HG03280 (cell line): Measurements from ENCODE around the gene SNRPA1.
A peak's percentile ranks its signal among the peaks of the same experiment; 100 is the strongest.

ENCODE experiments used
- ATAC-seq: cut with Tn5 transposase; IDR thresholded peaks from one replicate; pipeline ENCODE4 v1.9.1; 2021; ENCODE audit warnings: mild to moderate bottlenecking, moderate library complexity; ENCODE audit not compliant: unreplicated experiment

SNRPA1 gene

DNA sequence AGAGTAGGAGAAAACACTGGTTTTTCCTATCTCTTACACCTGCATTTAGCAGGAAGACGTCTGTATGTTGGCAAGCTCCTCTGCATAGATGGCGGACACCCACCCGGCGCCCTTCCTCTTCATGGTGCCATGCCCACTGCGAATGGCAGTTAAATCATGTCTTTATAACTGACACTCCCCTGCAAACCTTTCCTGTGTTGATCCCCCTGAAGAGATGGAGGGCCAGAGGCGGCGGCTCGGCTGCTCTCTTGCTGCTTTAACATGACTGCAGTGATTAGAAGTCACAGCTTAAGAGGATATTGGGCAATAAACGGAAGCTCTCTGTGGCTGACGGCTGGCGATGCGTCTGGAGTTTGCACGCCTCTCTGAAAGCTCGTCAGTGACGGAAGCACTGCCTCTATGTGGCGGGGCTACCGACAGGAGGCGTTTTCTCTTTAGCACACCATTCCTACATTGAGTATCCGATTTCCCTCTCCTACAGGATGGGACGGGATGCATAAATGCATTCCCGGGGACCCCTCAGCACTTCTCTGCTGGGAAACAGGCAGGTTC, 25.5 kb upstream of the SNRPA1 start:
- ATAC-seq: peak; percentile 78

DNA sequence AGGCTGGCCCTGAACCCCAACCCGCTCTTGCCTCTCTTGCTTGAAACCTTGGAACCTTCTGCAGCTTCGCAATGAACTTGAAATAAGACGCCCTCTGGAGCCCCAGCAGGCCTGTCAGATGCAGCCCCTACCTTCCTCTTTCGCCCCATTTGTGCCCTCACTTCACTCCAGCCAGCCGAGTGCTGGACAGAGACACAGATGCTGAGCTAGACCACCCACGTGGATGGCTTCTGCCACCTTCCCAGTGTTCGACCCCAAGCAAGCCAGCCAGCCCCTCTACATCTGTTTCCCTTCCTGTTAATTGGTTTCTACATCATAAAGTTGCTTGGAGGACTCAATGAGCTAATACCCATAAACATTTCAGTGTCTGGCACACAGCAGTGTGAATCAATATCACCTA, 23.8 kb upstream of the SNRPA1 start:
- ATAC-seq: no peak

DNA sequence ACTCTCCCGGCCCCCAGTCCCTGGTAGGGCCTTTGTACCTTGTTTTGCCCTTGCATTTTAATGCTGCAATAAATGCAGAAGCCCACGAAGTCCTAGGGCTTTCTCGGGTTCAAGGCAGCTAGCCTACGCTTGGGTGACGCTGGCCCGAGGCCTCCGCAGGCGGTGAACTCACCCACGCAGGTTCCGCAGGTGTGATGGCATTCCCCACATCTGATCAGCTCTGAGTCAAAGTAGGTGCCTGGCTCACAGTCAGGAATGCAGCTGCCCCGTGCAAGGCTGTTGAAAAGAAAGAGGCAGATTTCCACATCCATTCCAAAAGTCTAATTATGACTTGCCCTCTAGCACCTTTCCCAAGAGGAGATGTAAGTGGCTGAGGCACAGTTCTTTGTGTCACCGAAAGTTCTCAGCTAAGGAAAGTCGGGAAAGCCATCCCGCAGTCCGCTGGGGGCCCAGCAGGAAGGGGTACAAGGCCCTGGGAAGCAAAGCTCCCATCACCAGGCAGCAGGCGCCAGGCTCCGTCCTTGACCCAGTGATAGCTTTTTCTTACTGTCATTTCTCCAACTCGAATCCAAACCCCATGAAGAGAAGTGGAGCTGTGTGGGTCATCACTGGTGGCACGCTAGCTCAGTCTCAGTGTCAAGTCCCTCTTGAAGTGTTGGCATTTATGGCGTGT, 23.2 kb upstream of the SNRPA1 start:
- ATAC-seq: no peak

DNA sequence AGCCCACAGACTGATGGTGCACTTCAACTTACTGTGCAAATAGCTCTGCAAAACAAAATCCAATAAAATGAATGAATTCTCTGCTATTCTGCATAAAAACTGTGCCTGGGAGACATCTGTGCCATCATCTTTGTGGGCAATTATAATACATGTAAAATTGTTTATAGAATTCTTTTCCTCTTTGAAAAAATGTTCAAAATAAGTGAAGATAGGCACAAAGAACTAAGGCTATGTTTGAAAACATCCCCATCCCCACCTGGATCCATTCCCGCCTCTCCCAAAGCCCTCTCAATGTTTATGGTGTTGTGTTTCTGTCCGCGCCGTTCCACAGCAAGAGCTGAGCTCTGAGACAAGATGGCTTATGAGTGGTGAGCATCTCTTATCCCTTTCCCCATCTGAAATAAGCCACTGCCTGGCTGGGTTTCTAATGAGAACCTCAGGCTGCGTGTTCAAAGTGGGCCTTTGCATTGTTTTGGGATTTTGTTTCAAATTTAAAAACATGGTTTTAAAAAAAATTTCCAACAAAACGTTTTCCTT, 22.4 kb upstream of the SNRPA1 start:
- no peak for ATAC-seq

DNA sequence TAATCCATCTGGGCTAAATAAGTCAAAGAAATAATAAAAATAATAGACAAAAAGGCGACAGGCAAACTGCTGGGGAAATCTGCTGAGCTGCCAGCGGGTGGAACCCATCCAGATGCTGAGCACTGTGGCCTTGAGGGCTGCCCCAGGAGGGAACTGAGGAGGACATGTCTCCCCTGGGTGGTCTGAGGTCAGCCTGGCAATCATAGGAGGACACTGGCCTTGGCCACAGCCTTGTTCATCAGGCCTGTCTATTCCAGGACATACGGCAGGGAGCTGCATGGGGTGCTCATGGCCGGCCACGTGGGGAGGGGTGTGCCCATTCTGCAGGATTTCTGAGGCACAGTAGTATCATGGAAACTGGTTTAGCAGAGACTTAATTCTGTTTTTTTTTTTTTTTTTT, 21.5 kb upstream of the SNRPA1 start:
- ATAC-seq: no peak

DNA sequence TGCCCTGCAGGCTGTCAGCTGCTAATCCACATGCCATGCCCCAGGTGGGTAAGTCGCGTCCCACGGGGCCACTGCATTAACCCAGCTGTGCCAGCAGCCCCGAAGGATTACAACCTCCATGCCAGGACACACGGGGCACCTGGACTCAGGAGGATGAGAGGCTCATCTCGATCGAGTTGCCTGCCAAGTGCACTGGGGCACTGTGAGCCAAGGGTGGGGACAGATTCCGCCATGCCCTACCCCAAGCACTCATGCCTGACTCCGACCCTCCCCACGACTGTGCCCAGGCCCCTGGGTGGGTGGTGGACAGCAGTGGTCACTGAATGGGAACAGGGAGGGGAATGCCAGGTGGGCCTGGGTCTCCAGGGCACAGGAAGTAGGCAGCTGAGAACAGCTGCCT, 20.7 kb upstream of the SNRPA1 start:
- no peak for ATAC-seq

DNA sequence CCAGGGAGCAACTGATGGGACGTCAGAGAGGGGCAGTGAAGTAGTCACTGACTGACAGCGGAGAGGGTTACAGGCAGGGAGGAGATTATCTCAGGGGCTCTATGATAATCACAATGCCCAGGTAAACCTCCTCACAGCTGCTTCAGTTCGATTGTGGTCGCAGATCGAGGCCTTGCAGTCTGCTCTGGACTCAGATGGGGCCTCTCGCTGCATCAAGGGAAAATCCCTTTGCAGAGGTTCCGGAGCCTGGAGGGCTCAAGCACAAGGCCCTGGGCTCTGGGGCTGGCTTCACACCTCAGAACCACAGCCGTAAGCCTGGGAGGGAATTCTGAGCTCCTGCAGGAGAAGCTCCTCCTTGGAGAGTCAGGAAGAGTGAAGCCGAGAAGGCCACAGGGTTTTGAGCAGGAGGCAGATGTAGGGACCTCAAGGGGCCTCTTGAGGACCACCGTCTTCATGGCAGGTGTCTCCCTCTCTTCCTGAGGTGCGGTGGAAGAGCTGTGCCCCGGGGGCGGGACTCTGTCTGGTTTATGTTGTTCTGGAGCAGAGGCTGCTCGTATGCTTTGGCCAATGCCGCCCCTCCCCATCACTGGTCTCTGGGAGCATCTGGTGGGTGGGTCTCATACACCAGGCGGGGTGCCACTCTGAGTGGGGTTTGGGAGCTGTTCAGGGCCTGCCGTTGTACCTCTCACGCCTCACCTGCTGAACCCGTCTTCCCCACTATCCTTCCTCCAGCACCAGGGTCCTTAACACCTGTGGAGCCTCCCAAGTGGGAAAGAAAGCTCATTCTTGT, 19.5 kb upstream of the SNRPA1 start:
- no peak for ATAC-seq

DNA sequence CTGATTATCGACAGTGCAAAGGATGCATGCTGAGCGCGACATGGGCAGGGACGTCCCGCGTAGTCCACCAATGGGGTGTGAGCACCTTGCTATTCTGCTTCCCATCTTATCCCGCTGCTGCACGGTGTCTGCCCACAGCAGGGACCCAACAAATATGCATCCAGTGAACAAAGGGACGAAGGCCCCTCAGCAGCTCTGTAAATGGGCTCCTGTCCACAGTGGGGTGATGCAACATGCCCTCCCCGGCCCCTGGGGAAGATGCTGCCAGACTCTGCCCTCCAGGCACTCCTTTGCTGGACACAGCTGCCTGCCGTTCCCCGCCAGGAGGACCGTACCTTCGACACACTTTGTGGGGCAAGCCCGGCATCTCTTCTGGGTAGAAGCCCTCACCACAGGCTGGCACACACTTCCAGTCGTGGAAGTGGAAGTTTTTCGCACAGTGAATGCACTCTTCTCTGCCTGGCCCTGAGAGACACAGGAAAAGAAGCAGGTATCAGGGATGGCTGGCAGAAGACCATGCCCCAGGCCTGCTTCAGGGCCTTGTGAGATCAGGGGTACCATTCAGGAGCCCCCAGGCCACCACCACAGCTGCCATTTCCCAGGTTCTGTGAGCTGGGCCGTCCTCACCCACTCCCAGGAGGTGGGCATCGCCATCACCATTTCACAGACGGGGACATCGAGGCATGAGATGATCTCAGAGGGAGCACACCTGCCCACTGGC, 18.2 kb upstream of the SNRPA1 start:
- no peak for ATAC-seq

DNA sequence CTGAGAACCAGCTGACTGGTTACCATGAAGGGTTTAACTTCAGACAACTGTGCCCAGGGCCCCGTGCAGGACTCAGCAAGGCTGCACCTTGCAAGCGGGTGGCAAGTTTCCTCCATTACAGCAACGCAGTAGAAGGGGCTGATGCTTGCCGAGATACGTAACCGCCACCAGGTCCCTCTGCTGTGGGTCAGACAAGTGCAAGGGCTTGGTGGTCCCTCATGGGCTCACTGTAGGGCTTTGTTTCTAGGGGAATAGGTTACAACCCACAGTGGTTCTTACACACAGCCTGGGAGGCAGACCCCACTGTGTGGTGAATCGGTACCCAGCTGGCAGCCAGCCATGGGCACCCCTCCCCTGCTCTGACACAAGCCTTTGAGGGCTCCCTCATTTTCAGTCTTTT, 15.5 kb upstream of the SNRPA1 start:
- ATAC-seq: no peak

DNA sequence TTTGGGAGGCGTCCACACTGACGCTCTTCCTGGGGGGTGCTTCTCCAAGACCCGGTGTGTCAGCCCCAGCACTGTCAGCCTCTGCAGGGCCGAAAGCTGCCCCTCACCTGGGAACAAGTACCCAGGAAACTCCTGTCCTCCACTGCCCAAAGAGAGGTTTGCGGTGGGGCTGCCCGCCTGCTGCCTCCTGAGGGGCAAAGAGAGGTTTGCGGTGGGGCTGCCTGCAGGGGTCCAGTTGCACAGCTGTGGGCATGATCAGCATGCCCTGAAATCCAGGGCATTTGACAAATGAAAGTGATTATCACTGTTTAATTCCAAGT, 15.1 kb upstream of the SNRPA1 start:
- no peak for ATAC-seq

DNA sequence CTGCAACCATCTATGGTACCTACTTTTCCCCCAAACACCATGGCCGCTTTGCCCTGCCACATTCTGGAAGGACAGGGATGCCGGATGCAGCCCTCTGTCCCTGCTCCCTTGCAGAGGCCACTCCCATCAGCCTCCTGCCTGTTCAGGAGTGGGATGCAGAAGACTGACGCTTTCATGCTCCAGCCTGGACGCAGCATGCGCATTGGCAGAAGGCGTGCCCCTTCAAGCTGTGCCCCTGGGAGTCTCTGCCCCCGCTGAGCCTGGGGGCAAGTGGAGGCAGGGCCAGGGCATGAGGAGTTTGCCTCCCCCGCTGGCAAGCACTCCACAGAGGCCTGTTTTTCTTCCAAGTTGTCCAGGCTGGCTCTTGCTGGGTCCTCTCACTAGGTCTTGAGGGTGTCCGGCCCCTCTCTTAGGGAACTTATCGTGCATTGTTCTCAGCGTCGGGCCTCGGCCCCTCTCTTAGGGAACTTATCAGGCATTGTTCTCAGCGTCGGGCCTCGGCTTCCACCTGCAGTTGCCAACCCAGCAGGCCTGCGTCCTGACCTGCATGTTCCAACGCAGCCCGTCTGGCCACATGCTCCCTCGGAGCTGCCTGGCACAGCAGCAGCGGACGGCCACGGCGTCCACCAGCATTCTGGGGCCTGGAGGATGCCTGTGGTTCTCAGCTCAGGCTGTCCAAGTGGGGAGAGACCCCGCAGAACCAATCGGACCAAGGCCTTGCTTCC, 14.6 kb upstream of the SNRPA1 start:
- no peak for ATAC-seq

DNA sequence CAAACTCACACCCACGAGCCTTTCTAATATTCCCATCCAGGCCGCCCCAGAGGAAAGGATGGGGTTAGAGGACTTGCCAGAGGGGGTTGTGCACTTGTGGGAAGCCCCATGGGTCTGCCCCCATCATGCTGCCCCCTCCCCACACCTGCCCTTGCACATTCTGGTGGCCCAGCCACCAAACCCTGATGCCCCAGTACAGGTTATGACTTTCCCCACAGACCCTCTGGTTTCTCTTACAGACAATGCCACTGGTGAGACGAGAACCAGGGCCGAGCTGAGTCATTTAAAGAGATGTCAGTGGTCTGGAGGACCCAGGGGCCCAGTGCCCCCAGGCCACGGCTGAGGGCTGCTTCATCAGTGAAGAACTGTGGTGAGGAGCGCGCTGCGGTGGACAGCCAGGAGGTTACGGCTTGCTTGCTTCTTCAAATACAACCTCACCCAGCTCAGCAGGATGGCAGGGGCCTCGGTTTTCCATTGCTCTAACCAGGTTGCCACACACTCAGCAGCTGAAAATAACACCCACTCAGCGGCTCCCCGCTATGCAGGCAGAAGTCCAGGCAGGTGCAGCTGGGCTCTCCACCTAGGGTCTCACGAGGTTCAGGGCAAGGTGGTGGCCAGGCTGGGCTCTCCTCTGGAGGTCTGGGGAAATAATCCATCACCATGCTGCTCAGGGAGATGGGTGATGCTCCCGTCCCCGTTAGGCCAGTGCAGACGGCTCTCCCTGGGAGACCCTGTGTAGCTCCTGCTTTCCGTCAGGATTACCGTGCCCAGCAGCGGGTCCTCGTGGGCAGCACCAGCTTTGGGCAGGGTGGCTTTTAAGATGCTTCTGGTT, 13.8 kb upstream of the SNRPA1 start:
- ATAC-seq: no peak

DNA sequence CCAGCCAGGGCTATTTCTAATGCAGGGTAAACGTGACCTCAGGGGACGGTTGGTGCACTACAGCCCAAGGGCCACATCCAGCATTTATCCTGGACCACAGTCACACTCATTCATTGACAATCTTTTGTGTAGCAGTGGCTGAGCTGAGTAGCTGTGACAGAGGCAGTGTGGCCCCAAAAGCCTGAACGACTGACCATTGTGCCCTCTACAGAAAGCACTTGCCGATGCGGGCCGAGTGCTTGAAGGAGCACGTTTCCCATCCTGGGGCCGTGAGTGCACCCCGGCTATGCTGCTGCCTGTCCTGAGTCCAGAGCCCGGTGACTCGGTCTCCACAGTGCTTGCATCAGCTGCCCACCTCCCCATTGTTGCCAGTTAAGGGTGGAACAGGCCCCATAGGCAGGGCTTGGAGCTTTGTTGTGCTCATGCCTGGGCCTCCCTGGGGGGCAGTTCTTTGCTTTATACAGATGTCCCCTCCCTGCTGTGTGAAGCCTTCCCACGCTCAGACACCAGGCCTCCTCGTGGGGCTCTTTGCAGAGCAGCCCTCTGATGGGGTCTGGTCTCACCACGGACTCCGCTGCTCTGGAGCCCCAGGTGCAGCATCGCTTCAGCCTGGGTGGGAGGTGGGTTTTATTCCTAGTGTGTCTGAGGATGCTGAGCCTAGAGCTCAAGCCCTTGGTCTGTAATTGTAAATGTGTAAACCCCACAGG, 13.0 kb upstream of the SNRPA1 start:
- no peak for ATAC-seq

DNA sequence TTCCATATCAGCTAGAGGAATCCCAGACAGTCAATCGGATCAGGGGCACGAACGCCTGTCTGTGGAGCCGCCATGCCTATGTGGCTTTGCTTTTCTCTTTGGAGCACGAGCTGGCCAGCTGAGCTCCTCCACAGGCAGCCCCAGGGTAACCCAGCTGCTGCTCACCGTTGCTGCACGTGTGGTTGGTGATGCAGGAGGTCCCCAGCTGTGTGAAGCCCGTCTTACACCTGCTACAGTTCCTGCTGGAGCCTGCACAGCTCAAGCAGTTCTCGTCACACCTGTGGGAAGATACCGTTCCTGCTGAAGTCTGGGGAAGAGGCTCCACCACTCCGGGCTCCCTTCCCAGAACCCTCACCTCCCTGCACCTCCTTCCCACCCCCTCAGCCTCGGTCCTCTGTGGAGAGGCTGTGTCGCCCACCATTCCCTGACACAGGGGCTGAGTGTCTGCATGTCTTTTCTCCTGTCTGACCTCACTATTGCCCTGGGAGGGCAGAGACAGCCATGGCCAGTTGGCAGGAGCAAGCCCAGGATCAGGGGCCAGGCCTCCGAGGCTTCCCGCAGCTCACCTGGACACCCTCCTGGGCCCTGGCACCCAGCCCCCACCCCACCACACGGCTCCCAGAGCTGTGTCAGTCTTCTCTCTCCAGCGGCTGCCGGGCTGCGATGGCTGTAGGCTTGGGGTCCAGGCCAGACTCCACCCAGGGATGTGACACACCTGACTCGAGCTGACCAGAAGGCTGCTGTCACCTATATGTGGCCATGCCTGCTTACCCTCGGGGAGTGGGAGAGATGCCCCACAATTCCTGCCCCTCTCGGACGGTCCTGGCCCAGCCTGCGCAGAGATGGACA, 12.2 kb upstream of the SNRPA1 start:
- ATAC-seq: no peak

DNA sequence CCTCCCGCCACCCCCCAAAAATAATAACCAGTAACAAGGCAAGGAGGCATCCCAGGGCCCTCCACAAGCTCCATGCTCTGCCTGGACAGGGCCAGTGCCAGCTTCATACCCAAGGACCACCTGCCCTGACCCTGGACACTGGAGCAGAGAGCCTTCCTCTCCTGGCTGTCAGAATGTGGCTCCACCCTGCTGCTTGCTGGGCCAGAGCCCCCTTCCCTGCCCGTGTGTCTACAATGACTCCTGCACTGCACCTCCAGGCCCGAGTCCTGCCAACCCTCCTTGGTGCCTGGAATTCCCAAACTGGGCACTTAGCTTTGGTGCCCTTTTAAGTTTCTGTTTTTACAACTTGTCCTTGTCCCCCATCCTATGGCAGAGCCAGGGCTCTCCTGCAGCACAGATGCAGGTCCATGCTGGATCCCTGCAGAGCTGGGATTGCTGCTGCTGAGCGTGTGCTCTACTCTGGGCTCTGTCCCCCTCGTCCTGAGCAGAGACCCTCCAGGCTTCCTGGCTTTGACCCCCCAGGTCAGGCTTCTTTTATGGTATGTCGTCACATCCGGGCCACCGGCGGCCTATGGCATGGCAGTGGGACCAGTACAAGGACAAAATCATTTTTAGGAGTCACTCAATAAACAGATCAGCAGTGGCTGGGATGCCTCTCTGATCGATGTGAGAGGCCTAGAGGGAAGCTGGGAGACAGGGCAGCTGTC, 11.4 kb upstream of the SNRPA1 start:
- no peak for ATAC-seq

DNA sequence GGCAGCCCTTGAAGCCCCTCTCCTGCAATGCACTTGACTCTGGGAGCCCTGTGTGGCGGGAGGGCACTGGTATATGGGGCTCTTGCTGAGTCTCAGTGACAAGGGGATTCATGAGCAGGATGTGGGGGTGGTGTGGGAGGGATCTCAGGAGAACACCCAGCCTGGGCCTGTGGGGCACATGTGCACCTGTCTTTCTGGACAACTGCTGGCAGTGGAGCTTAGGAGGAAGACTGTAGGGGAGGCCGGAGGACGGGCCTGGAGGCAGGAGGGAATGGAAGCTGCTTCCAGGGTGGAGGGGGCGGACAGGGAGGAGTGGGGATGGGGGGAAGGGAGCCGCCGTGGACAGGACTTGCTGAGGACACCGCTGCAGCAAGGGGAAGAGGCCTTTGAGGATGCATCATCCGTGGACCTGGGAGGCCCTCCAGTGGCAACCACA, 10.8 kb upstream of the SNRPA1 start:
- no peak for ATAC-seq

DNA sequence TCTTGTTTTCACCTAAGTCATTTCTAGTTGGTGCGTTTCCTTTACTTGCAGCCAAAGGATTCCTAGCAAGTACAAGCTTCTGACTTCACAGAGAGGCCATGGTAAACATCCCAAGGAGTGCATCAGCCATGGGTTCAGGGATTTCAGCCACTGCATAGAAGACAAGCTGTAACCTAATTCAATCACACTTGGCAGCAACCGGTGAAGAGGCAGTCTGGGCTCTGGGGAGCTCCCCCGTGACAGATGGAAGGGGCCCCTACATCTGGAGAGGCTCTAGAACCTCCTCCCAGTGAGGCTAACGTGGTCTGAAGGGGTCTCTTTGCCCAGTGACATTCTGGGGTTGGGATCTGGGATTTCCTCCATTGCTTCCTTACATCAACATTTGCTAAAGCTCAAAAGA, 8.4 kb upstream of the SNRPA1 start:
- ATAC-seq: no peak
